ENCODE data around the gene CACNB1.

Gene CACNB1

DNA sequence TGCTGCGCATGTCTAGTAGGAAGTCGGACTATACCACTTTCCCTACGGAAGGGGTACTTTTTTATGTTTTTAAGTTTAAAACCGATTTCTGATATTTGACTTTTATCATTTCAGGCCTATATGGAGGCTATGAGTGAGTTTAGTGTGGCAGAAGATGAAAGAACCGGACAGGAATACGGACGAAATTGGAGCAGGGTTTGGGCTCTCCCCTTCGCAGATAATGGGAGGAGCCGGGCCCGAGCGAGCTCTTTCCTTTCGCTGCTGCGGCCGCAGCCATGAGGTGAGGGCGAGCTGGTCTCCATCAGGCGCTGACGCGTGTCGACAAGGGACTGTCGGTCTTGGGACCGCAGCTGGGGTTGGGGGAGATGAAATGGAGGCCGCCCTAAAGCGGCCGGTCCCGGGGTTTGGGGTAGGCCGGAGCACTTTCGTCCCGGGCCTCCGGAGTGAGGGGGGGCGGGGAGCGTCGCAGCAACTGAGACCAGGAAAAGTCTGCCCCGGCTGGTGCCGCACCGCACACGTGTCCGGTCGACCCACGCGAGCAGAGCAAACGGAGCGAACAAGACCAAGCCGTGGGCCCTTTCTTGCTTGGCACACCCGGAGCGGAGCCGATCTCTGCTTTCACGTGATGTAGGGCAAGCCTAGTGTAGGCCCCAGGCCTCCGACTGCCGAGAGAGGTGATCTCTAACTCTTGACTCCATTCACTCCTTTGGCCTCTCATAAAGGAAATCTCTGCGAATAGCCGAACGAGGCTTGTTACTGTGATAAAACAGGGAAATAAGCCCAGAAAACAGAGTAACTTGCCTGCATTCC, 2.8 kb upstream of the CACNB1 start, which contains the start of gene RPL19:
RPL19 (plus strand) TSS at position 214 of the 810 bp plus-strand sequence; CDS start at position 276, 62 bp downstream.
- peak; percentile 85 for DNase-seq

DNA sequence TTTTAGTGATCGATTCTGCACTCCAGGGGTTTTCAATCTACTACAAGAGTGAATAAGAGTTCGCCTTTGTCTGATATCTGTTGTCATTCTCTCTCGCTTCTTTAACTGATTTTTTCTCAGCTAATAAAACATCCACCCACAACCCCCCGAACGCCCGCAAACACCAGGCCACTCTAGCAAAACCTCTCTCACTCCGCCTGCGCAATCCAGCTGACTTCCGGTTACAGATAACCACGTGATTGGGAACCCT, 2.3 kb upstream of the CACNB1 start:
- DNase-seq = peak; percentile 92

DNA sequence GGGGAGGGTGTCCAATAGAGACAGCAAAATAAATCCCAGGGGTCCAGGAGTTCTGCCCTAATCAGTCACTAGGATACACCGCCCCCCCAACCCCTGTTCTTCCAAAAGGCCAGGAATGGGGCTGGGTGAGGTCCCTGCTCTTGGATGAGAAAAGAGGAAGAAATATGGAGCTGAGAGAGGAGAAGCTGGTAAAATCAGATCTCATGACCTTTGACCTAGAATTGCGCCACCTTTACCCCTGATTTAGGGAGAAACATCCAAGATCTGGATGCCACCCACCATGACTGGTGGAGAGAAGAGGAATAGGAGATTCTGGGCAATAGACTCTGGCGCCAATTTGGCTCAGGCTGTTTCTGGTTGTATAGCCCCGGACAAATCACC, 707 bp upstream of the CACNB1 start:
- no peak for DNase-seq

DNA sequence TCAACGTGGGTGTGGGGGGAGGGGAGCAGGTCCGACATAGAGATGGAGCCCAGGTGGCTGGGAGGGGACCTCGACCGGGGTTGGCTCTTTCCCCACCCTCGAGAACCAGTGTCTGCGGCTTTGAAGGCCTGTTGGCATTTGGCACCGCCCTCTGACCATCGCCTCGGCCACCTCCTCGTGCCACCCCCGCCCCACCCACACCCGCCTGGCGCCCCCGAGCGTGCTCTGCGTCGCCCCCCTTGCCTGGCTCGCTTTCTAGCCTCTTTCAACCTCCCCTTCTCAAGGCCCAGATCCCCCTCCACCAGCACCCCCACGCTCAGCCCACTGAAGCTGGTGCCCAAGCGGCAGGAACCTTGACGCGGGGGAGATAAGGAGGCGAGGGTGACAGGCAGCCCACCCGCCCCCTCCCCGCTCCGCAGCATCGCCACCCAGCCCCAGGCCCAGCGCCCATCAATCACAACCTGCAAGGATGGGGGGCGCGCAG, 619 bp downstream of the CACNB1 start:
- peak; percentile 67 for DNase-seq

DNA sequence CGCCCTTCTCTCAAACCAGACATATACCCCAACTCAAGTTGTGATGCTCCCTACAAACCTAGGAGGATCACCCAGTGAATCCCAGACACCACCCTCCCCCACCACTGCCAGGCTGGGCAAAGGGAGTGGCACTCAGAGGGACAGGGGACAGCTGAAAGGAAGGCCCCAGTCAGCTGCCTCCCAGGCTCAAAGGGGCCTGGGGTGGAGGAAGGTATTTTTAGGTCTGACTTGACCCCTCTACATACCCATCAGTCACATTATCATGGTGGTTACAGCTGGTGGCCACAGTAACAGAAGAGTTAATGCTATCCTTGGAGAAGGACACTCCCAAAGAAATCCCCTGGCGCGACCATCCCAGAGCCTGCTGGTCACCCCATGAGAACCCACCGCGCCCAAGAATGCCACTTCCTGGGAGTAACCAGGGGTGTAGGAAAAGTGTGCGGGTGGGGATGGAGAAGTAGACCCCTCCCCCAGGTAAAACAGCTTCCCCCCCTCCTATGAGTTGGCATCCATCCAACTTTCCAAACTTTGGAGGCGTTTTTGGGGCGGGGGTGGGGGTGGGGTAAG, 1.1 kb downstream of the CACNB1 start:
- DNase-seq = peak; percentile 61

DNA sequence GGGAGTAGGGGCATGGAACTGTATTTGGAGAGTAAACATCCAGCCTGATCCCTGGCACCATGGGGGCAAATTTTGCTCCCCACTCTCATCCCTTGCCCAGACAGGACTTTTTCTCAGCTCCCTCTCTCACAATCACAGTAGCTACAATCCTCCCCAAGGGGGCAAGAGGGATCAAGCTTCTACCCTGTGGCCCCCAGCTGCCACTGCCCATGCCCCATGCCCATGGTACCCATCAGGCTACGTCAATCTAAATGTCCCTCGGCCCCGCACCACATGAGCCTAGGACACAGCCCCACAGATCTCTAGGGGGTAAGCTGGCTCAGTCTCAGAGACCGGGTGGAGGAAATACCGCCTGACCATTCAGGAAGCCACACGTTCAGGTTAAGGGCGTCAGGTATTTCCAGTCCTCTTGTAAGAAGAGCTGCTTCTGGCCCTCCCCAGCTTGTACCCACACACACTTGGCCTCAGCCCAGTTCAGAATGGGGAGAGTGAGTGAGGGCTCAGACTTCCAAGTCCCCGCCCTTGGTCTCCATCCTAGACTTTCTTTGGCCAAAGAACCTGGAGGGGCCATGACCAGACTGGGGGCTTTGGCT, 1.8 kb downstream of the CACNB1 start:
- peak; percentile 71 for DNase-seq

DNA sequence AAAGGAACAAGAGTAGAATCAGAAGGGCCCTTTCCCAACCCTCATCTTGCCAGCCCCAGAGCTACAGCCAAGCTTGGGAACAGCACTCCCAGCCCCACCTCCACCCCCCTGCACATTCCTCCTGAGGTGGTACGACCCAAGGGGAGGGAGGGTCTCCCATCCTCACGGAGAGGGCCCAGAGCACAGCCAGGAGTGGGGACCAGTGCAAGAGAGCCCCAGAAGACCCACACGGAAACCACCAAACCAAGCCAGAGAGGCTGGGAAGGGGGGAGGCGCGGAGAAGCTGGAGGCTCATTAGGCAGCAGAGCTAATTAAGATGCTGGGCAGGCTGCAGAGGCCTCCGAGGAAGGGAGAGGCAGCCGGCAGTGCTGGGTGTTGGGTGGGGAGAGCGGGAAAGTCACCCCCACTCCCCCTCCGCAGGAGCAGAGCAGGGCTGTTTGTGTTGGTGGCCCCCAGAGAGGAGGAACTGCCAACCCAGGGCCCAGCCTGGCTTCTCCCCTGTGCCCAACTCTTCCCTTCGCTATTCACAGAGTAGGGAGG, 2.4 kb downstream of the CACNB1 start:
- DNase-seq = no peak

DNA sequence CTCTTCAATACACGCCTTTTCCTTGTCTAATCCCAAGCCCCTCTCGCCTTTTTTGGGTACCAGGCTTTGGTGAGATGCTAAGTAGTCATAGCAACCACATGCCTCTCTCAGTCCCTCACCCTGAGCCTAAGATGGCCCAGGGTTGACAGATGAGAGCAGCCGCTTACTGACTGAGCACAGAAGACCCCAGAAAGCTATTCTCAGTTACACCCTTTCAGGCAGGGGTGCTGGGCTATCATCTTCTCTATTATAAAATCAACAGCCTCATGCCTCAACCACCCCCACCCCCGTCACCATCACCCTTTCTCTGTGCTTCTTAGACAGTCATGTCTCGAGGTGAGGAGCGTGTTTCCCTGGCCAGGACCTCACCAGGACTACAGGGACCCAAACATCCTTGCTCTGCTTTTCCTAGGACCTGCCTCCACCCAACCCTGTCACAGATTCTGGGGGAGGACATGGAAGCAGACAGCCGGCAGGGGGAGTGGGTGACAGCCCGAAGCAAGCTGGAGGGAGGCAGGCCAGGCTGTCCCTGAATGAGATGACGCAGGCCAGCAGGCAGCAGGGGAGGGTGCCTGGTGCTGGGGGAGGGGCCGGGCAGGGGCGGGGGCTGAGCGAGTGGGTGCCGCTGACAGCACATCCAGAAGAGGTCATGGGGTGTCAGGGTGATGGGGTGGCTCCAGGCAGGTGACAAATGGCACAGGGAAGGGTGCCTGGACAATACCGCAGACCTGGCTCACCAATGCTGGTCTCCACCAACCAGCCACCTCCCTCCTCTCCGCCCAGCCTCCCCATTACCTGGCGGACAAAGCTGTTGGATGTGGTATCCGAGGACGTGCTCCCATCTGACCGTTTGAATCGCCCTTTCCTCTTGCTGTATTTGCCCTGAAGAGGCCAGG, 3.1 kb downstream of the CACNB1 start:
- peak; percentile 81 for DNase-seq

DNA sequence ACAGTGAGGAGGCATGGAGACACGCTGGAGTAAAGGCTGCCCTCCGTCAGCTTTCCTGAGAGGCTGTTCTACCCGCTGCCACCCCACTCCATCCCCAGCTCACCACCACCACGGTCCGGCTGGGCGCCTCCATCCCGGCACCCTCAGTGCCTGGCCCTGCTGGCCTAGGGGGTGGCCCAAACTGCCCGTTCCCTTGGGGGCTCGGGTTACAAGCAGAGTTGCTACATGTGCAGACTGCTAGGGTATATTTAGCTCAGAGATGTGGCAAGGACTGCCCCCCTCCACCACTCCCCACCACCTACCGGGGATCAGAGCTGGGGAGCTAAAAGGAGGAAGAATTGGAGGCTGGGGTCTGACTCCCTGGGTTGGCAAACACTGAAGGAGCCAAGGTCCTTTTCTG, 4.1 kb downstream of the CACNB1 start:
- no peak for DNase-seq

DNA sequence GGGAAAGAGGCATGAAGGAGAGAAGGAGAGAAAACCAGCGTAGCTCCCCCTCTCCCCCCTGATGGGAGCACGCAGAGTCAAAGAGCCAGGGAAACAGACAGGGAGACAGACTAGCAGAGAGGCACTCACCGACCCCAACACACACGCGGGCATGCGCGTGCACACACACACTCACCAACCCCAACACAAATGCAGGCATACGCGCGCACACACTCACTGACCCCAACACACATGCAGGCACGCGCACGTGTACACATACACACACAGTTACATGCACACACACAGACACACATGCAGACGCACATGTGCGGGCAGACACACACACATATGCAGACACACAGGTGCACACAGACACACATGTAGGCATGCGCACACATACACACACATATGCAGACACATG, 4.6 kb downstream of the CACNB1 start:
- no peak for DNase-seq

DNA sequence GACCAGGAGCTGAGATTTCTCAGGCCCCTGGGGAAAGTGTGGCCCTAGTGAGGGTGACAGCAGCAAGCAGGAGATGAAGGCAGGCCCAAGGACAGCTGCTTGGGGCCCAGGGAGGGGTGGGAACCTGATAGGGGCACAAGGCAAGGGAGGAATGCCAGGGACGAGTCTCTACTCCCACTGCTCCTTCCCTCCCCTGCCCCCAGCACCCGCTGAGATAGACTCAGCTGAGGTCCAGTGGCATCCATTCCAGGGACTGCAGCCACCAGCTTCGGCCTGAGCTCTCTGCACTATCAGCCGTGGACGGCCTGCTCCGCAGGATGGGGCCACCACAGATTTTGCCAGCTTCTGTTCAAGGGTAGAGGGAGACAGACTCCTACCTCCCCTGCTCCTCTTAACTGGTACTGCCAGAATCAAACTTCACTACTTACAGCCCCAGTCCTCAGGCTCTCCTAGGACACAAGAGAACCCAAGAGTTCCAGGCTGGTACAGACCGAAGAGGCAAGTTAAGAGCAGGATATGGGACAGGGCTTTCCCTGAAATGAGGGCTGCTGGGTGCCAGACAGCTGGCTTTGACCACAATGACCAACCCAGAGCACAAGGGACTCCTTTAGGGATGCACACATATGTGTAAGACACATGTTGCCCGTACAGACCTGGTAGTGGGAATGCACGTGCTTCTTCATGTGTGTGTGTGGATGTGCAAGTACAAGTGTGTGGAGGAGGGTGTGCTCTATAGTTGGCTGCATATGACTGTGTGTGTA, 5.5 kb downstream of the CACNB1 start:
- DNase-seq = peak; percentile 63

DNA sequence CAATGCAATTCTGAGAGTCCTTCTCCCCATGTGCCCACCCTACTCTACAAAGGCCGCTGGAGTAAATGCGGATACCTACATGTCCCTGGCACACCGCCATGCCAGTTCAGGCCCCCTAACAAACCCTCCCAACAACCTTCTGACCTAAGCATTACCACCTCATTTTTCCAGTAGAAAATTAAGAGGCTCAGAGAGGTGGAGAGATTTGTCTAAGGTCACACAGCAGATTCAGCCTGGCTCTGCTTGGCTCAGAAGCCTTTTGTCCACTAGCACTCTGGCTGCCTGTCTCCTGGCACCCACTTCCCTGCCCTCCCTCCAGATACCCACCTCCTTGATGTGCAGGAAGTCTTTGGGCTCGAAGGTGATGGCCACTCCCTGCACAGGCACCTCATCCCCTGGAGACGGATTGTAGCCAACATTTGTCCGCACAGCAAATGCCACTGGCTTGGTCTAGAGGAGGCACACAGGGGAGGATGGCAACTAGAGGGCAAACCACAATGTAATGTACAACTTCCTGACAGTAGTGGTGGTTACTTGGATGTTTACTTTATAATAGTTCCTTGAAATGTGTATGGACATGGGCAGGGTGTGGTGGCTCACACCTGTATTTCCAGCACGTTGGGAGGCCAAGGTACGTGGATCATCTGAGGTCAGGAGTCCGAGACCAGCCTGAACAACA, 10.2 kb downstream of the CACNB1 start:
- DNase-seq = no peak

DNA sequence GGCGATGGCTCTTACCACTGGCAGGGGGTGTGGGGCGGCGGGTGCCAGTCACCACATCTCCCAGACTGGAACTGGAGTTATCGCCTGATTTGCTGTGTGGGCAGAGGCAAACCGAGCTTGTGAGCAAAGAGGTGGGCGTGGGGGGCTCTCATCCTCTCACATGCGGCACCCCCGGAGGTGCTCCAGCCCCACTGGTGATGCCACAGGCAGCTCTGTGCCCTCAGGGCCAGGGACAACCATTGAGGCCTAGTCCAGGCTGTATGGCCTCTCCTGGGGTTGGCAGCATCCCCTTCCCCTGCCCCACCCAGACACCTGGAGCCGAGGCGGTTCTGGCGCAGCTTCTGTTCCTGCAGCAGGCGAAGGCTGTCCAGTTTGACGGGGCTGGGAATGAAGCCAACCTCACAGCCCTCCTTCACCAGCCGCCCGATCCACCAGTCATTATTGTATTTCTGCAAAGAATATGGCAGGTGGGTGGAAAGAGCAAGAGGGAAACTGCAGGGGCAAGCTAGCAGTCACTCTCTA, 10.9 kb downstream of the CACNB1 start:
- DNase-seq = no peak

DNA sequence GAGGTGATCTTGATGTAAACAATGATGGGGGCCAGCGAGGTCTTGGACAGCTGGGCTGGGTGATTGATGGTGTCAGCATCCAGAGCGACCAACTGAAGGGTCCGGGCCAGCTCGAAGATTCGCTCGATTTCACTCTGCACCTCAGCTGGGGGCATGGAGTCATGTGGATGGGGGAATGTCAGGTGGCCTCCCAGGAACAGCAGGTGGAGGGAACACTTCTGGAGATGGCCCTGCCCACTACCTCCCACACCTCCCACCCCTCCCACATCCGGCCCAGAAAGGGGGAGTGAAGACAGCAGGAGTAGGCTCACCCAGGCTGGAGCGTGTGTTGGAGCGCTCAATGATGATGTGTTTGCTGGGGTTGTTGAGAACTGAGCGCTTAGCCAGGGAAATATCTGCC, 13.7 kb downstream of the CACNB1 start:
- no peak for DNase-seq

DNA sequence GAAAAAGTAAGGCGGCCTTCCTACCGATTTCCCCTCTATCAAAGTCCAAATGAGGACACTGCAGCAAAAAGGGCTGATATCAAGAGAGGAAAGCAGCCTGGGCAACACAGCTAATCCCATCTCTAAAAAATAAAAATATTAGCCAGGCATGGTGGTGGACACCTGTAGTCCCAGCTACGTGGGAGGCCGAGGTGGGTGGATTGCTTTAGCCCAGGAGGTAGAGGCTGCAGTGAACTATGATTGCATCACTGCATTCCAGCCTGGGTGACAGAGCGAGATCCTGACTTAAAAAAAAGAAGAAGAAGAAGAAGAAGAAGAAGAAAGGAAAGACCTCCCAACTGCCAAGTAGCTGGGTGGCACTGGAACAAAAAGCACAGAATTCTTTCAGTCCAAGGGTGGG, 14.4 kb downstream of the CACNB1 start:
- DNase-seq = no peak

DNA sequence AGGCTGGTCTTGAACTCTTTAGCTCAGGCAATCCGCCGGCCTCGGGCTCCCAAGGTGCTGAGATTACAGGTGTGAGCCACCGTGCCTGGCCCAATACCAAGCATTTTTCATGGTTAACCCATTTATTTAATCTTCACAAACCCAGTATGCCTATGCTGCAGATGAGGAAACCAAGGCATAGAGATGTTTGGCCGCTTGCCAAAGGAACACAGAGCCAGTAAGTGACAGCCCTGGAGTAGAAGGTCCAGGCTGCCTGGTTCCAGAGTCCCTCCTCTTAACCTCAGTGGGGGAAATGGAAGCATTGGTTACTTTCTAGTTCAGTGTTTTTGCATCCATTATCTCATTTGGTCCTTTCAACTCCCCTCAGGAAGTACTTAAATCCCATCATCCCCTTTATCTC, 16.2 kb downstream of the CACNB1 start:
- no peak for DNase-seq

DNA sequence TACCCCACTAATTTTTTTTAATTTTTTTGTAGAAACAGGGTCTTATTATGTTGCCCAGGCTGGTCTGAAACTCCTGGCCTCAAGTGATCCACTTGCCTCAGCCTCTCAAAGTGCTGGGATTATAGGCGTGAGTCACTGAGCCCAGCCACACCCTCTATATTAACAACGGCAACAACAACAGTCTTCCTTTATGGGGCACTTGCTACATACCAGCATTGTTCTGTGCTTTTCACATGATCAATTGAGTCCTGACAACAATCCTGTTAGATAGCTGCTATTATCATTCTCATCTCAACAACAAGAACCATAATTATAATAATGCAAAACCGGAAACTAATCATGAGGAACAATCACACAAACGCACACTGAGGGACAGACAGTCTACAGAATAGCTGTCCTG, 18.9 kb downstream of the CACNB1 start:
- DNase-seq = no peak

DNA sequence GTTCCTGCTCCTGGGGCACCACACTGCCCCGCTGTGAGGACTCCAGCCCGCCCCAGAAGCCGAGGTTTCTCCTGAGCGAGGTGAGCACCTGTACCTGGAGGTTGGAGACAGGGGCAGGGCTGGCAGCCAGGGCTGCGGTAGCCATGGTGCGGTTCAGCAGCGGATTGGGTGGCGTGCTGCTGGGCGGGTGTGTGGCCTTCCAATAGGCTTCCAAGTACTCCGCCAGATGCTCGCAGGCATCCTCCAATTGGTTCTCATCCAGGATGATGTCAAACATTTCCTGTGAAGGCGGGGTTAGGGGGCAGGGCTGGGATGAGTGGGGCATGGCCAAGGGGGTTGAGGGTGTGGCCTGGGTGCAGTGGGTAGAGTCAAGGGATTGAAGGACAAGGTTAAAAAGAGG, 20.2 kb downstream of the CACNB1 start:
- DNase-seq = no peak

DNA sequence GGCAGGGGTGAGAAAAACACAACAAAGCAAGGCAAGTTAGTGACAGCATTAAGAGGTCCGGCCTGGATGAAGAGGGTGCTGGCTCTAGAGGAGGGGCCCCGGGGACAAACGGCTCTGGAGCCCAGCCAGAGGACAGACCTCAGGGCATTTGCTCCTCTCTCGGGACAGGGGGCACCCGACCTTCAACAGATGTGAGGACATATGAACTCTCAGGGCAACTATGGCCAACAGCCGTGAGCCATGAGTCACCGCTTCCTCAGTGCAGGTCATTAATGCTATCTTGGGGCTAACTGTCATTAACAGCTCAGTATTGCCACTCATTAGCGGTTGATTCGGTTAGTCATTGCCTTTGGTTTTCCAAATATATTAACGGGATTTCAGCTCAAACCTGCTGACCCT, 21.8 kb downstream of the CACNB1 start:
- no peak for DNase-seq

DNA sequence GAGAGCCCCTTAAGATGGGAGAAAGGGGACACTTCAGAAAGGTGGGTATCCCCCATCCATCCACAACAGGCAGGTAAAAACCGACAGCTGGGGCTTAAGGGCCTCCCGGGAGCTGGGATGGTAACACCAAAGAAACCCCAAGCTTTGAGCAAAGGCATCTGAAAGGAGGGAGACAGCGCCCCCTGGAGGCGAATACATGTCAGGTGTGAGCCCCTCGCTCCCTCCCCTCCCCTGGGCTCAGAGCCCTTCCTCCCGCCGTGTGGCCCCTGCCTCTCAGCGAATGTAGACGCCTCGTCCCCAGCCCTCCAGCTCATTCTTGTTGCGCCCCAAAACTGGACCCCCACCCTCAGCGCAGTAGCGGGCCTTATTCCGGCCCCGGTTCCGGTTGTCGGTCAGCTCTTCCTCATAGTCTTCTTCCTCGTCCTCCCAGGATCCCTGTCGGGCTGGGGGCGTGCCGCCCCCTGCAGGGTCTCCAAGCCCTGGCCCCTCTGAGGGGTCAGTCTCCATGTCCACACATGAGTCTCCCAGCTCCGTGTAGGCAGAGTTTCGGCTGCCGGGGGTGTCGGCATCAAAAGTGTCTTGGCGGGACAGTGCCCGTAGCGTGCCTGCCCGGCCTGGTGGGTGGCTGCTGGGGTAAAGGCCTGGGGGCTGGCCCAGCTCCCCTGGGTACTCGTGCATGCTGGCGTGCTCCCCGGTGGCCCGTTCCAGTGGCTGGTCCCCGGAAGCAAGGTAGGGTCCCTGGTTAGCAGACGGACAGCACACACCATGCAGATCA, 22.4 kb downstream of the CACNB1 start:
- peak; percentile 77 for DNase-seq

All from right hindlimb (tissue), 1 donor.